KG1 (cell line): ENCODE data around the gene DAPK3.
"Not testable (repeated sequence)": the region's sequence is repeated elsewhere in the genome, so short reads cannot be mapped to it uniquely, and the experiment has no call there.

Experiments used
- DNase-seq: peaks from one replicate; lab custom pipeline; 2025; lab: John Stamatoyannopoulos, UW

The DAPK3 gene

GRCh38 chr19:4005436-4005835 is 34.5 kb upstream of the DAPK3 start:
- DNase-seq = not testable (repeated sequence)

DNA sequence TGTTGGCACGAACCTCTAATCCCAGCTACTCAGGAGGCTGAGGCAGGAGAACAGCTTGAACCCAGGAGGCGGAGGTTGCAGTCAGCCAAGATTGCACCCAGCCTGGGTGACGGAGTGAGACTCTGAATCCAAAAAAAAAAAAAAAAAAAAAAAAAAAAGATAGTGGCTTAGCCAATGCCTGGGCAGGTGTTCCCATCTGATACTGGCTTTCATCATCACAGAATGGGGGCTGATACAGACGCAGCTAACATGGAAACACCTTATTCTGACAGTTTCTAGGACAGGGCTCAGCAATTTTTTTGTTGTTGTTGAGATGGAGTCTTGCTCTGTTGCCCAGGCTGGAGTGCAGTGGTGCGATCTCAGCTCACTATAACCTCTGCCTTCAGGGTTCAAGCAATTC is 29.9 kb upstream of the DAPK3 start:
- DNase-seq = not testable (repeated sequence)

GRCh38 chr19:3998667-3999412 is 27.9 kb upstream of the DAPK3 start:
- not testable (repeated sequence) for DNase-seq

DNA sequence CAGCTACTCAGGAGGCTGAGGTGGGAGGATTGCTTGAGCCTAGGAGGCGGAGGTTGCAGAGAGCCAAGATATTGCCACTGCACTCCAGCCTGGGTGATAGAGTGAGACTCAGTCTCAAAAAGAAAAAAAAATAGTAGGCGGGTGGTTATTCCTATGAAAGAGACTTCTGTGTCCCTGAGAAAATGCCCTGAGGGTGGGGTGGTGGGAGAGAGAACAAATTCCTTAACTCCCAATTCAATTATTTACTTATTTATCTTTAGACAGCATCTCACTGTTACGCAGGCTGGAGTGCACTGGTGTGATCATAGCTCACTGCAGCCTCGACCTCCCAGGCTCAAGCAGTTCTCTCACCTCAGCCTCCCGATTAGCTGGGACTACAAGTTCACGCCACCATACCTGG is 24.7 kb upstream of the DAPK3 start:
- DNase-seq = no peak

DNA sequence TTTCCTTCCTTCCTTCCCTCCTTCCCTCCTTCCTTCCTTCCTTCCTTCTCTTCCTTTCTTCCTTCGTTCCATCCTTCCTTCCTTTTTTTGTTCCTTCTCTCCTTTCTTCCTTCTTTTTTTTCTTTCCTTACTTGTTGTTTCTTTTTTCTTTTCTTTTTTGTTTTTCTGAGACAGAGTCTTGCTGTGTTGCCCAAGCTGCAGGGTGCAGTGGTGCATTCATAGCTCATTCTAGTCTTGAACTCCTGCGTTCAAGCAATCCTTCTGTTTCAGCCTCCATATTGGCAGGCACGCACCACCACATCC is 19.9 kb upstream of the DAPK3 start:
- no peak for DNase-seq

GRCh38 chr19:3987619-3988371 is 16.9 kb upstream of the DAPK3 start:
- DNase-seq = peak; percentile 78

DNA sequence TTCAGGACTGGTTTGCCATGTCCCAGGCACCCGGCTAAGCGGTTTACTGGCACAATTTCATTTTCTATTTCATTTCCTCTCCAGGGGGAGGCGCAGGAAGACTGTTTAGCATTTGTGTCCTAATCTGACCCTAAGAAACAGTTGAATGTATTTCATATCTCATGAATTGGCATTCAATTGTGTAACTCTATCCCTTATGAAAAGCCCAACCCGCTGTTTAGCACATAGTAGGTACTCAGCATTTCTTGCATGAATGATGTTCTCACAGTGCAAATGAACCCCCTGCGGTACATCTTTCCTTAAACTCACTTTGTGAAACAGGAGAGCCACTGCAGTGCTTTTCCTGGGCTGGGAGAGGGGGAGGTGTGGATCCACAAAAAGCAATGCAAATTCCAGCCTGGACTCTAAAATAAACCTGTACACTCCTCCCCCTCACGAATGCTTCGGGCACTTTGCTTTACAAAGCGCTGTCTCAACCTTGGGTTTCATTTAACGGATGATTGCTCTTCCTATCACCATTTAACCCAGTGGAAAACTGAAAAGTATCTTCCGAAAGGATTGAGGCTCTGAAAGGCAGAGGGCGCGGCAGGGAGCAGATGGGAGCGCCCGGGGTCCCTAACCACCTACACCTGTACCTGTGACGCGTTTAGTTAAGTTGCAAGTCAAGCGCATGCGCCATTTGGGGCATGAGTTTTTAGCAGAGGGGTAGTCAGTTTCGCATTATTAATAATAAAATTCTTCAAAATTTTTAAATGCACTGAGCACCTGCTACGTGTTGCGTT is 15.6 kb upstream of the DAPK3 start:
- DNase-seq = peak; percentile 67

DNA sequence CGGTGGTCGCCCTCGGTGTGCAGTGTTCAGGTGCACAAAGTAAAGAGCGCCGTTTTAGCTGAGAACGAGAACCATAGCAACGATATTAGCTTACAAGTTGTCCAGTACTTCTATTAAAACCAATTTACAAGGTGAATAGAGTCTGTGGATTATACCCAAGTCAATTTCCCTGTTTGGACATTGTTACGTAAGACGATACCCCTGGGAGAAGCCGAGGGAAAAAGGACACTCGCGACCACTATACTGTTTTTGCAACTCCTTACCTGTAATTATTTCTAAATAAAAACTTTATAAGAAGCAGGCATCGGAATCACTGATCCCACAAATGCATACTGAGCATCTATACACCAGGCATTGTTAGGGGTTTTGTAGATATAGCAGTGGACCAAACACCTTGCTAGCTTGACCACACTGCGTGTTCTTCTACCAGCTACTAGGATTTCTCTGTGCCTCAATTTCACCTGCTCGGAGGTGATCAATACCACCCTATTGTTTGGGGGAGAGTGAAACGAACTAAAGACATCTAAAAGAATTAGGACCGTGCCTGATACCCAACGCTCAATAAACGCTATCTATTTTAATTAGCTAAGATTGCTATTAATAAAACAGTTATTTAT is 14.9 kb upstream of the DAPK3 start:
- no peak for DNase-seq

- peak; percentile 89 for DNase-seq
These were observed 14.2 kb upstream of the DAPK3 start, which contains the start of gene EEF2 for GRCh38 chr19:3984908-3985642. EEF2 (minus strand) TSS chr19:3985463; CDS start chr19:3985380, 83 bp downstream.

GRCh38 chr19:3984584-3984907 is 13.6 kb upstream of the DAPK3 start:
- no peak for DNase-seq

DNA sequence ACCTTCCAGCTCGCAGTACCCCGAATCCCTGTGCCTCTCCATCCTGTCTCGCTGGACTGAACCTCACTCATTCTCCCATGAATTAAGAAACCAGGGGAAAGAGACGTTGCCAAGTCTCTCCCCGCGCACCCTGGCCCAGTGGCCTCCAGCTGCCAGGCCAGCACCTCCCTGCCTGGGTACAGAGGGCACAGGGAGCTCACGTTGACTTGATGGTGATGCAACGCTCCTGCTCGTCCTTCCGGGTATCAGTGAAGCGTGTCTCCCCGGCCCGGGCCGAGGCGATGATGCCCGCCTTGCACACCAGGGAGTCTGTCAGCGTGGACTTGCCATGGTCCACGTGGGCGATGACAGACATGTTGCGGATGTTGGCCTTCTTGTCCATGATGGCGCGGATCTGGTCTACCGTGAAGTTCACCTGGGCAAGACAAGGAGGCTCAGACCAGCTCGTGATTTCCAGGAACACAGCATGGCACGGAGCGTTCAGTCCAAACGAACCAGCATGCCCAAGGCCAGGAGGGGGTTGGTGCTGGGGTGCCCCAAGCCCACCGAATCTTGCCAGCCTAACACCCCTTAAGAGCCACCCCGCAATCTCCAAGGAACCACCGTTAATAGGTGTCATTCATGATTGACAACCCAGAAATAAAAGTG is 13.2 kb upstream of the DAPK3 start:
- DNase-seq = no peak

GRCh38 chr19:3983542-3983914 is 12.6 kb upstream of the DAPK3 start:
- DNase-seq = no peak

- DNase-seq = no peak
These were observed 12.0 kb upstream of the DAPK3 start for GRCh38 chr19:3982701-3983541.

DNA sequence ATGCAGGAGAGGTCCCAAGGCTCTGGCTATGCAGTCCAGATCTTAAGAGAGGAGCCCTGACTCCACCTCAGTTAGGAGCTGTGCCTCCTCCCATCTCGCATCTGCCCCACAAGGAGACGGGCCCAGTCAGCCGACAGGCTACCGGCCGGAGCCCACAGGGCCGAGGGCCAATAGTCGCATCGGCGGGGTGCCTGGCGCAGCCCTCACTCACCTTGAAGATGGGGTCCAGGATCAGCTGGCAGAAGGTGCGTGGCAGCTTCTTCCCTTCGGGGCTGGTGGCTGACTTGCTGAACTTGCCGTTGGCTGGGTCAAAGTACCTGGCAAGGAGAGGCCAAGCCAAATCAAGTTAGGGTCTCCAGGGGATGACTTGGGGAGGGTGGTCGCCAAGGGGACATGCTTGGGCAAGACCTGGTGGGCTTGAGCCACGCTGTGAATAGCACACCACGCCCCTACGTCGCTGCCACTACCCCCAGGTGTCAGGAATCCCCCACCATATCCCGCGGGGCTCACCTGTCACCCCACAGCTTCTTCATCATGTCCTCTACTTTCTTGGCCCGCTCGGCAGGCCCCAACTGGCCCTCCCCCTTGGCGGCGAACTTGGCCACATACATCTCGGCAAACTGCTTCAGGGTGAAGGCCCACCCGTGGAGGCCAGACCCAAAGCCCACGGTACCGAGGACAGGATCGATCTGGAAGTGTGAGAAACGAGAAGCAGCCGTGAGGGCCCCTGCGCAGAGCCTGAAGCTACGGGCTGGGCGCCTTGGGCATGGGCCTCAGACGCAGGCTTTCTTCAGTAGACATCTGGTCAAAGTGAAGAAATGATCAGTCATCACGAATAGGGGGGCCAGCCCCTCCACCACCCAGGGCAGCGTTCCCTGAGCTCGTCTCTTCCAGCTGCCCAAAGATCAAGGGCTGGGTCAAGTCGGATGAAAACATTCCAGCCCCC is 11.1 kb upstream of the DAPK3 start:
- no peak for DNase-seq

DNA sequence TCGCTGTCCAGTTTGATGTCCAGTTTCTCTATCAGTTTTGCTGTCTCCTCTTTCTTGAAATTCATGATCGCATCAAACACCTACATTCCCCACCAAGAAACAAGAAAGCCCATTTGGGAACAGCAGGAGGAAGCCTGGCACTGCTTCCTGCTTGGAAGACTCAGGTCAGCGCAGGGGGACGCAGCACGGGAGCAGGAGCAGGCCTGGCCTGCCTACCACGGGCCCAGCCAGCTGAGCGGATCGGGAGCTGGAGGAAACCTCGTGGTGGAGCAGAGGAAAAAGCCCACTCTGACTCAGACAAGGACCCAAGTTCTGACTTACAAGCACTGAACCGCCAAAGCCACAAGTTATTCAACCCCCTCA is 10.5 kb upstream of the DAPK3 start:
- DNase-seq = no peak

DNA sequence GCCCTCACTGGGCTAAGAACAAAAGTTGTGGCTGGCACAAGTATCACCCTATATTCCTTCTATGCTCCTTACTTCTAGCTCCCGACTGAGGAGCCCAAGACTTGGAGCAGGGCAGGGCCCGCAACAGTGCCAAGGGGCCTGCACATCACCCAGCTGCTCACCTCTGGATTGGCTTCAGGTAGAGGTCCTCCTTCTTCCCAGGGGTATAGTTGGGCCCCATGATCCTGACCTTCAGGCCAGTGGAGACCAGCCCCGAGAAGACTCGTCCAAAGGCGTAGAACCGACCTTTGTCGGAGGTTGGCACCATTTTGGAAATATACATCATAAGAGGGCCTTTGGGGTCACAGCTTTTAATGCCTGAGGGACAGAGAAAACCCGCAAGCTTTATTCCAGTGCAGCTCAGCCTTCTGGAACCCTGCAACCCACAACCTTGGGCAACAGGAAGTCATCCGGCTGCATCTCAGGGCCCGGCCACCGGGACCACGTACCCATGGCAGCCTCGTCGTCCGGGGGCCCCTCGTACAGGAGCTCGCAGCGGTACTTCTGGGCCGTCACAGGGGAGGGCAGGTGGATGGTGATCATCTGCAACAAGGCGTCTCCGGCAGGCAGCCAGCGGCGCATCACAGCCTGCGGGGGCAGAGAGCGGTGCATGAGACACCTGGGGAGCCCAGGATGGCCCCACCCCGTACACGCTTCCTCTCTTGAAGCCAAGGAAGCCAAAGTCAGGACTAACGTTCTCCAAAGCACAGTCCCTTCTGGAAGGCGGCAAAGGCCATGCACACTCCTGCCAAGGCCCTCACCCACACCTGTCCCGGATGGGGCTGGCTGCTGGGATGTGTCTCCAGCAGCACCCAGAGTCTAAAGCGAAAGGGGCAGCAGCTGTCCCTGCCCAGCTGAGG is 9.7 kb upstream of the DAPK3 start:
- DNase-seq = no peak

DNA sequence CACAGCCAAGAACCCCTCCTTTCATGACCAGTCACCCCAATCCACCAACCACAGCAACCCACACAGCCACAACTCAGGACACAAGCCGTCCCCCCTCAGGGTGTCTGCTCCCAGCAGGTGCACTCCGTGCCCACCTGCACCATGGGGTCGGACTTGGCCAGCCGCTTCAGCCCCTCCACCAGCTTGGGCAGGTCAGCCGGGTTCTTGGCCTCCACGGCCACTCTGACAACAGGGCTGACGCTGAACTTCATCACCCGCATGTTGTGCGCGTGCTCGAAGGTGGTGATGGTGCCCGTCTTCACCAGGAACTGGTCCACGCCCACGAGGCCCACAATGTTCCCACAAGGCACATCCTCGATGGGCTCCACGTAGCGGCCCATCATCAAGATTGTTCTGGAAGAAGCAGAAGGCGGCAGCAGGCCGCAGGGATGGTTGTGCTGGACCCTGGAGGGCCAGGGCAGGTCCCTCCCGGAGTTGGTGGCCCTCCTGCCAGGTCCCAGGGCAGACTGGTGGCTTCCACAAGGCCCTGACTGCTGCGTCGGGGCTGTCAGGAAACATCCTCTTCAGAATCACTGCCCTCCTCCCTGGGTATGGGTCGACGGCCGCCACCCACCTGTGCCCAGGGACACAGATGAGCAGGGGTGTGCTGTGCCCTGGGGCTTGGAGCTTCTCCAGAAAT is 8.9 kb upstream of the DAPK3 start:
- no peak for DNase-seq

- no peak for DNase-seq
These were observed 8.4 kb upstream of the DAPK3 start for GRCh38 chr19:3979289-3979673.
